Nephron (organoid): Measurements from ENCODE around the gene IFI44L.

Source experiments
- H3K27ac Mint-ChIP-seq, 3 experiments: 2 replicates each; pipeline ENCODE4 v1.8.0; 2020; ENCODE audit warnings: mixed read lengths in 3 of 3, mild to moderate bottlenecking in 2 of 3, moderate library complexity in 1 of 3
- H3K27me3 Mint-ChIP-seq: 2 replicates; pipeline ENCODE4 v1.8.0; 2021; ENCODE audit warnings: low read depth, mild to moderate bottlenecking, moderate library complexity, mixed read lengths
- H3K36me3 Mint-ChIP-seq: 2 replicates; pipeline ENCODE4 v1.8.0; 2020; ENCODE audit warnings: low read depth, mixed read lengths
- H3K4me1 Mint-ChIP-seq: 2 replicates; pipeline ENCODE4 v1.8.0; 2020; ENCODE audit warnings: mixed read lengths
- H3K4me3 Mint-ChIP-seq, 3 experiments: 2 replicates each; pipeline ENCODE4 v1.8.0; 2020; ENCODE audit warnings: mild to moderate bottlenecking in 3 of 3, mixed read lengths in 3 of 3, moderate library complexity in 2 of 3
- H3K9me3 Mint-ChIP-seq: 2 replicates; pipeline ENCODE4 v1.8.0; 2020; ENCODE audit warnings: mixed read lengths
- TF ChIP-seq, protein P1 (sequence below), 3 experiments: fragments of 200-600 bp; sonication (generic); IDR thresholded peaks; one replicate each; pipeline ENCODE4 v1.5.0; 2021; ENCODE audit warnings: antibody characterized with exemption in 3 of 3; ENCODE audit not compliant: unreplicated experiment in 3 of 3

The IFI44L gene

DNA sequence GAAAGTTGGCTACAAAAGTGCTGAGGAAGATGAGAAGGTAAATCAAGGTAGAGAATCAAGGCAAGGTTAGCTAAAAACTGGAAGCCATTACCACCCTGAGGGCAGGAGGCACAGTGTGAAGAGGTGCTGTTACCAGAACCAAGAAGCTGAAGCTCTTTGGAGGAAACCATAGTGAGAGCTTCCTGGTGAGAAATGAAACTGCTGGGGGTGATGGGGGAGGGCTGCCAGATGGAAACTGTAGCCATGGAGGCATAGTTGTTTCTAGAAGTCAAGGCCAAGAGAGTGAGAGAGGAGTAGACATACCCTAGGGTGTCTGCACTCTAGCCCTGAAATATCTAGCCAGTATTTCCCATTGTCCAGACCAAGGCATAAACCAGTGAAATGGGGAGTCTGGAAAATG lies 58.1 kb downstream of the IFI44L start:
- no peak overlapping the region for H3K27ac Mint-ChIP-seq
- H3K4me3 Mint-ChIP-seq, result no peak overlapping the region
- no peaks in the 10 kb centered on the region for H3K27me3 Mint-ChIP-seq
- no peaks in the 10 kb centered on the region for H3K4me1 Mint-ChIP-seq
- no peaks in the 10 kb centered on the region for H3K36me3 Mint-ChIP-seq
- no peaks in the 10 kb centered on the region for H3K9me3 Mint-ChIP-seq
- TF ChIP-seq, protein P1, sequence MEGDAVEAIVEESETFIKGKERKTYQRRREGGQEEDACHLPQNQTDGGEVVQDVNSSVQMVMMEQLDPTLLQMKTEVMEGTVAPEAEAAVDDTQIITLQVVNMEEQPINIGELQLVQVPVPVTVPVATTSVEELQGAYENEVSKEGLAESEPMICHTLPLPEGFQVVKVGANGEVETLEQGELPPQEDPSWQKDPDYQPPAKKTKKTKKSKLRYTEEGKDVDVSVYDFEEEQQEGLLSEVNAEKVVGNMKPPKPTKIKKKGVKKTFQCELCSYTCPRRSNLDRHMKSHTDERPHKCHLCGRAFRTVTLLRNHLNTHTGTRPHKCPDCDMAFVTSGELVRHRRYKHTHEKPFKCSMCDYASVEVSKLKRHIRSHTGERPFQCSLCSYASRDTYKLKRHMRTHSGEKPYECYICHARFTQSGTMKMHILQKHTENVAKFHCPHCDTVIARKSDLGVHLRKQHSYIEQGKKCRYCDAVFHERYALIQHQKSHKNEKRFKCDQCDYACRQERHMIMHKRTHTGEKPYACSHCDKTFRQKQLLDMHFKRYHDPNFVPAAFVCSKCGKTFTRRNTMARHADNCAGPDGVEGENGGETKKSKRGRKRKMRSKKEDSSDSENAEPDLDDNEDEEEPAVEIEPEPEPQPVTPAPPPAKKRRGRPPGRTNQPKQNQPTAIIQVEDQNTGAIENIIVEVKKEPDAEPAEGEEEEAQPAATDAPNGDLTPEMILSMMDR (IDR thresholded peaks at IDR 0.05; ENCODE audit: unreplicated experiment in 3 of 3), result no peak

DNA sequence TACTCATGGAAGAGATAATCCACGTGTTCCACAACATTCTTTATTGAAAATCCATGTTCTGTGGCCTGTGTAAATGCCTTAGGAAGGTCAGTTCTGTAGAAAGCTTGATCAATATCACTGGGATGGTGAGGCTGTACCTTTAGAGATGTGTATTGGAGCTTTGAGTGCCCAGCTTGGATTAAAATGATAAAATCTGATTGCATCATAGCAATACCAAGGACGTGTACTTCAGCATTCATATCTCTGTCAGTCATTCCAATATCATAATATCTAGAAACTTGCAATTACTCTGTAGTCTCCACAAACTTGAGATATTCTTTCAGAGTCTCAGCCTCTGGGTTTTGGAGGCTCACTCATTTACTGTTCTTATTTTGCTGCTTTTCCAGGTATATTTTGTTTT lies 61.0 kb downstream of the IFI44L start:
- Mint-ChIP-seq H3K4me3 (no peak overlapping the region), H3K9me3 (no peaks in the 10 kb centered on the region), H3K36me3 (no peaks in the 10 kb centered on the region), H3K27ac (no peak overlapping the region), H3K27me3 (no peaks in the 10 kb centered on the region), H3K4me1 (no peaks in the 10 kb centered on the region)
- TF ChIP-seq, protein P1 (IDR thresholded peaks at IDR 0.05; ENCODE audit: unreplicated experiment in 3 of 3), result no peak

DNA sequence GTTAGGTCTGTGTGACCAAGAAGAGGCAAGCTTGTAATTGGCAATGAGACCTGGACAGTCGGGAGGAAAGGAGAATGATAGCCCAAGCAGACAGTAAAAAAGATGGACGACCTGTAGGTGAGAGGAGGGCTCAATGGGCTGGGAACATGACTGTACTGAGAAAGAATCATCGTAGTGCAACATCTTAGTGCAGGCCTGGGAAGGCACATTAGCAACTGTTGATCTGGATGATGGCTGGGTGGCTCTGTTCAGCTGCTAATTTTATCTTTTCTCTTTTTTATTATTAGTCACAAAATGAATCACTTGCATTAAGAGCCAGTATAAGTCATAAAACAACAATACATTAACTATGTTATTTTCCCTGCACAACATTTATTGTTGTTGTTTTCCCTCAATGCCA lies 62.2 kb downstream of the IFI44L start:
- H3K36me3 Mint-ChIP-seq, result no peaks in the 10 kb centered on the region
- no peaks in the 10 kb centered on the region for H3K9me3 Mint-ChIP-seq

DNA sequence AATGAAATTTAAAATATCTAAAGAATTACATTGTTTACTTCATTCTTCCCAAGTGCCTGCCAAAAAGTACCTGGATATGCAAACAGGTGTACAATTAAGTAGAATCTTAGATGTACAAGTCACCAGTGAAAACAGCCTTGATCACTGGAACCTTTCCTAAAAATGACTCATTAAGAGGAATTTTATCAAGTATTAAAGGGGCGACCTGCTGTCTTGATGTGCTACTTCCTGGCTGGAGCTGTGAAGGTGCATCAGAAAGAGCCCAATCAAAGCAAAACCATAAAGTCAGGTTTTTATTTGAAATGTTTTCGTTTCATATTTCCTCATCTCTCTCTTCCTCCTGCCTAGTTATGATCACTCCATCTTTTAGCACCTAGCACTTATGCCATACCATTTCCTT lies 62.8 kb downstream of the IFI44L start:
- Mint-ChIP-seq H3K27me3 (no peaks in the 10 kb centered on the region), H3K36me3 (no peaks in the 10 kb centered on the region), H3K9me3 (no peaks in the 10 kb centered on the region), H3K27ac (no peak overlapping the region), H3K4me3 (no peak overlapping the region), H3K4me1 (no peaks in the 10 kb centered on the region)
- TF ChIP-seq, protein P1 (IDR thresholded peaks at IDR 0.05; ENCODE audit: unreplicated experiment in 3 of 3), result no peak

More for the DNA sequence above, 62.2 kb downstream of the IFI44L start:
- Mint-ChIP-seq H3K27me3 (no peaks in the 10 kb centered on the region), H3K4me1 (no peaks in the 10 kb centered on the region), H3K4me3 (no peak overlapping the region), H3K27ac (no peak overlapping the region)
- TF ChIP-seq, protein P1 (IDR thresholded peaks at IDR 0.05; ENCODE audit: unreplicated experiment in 3 of 3), result no peak

DNA sequence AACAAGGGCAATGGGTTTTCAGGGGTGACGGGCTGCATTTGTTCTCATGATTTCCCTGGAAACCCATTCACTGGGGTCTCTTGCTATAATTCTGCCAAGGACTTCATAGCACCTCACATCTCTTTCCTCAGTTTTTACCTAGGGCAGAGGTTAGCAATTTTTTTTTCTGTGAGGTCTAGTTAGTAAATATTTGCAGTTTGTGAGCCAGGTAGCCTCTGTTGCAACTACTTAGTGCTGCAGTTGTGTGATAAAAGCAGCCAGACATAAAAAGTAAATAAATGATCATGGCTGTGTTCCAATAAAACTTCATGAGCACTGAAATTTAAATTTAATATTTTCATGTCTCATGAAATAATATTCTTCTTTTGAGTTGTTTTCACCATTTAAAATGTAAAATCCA lies 67.1 kb downstream of the IFI44L start:
- Mint-ChIP-seq H3K4me1 (no peaks in the 10 kb centered on the region), H3K9me3 (no peaks in the 10 kb centered on the region), H3K36me3 (no peaks in the 10 kb centered on the region), H3K27ac (no peak overlapping the region), H3K27me3 (no peaks in the 10 kb centered on the region), H3K4me3 (no peak overlapping the region)
- TF ChIP-seq, protein P1 (IDR thresholded peaks at IDR 0.05; ENCODE audit: unreplicated experiment in 3 of 3), result no peak

DNA sequence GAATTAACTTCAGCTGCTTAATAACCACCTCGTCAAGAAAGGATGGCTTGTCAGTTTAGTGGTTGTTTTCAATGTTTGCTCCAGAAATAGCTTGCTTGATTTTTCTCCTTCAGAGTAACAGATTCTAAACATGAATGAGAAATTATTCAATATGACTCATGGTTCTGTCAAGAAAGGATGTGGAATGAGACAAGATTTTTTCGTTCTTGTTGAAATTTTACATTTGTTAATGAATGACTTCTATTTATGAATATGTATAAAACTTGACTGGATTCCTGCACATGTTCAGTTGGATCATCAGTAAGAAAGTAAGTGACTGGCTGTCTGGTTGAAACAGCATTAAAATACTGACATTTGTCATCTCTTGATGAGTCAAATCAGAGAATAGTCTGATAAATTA lies 67.7 kb downstream of the IFI44L start:
- no peaks in the 10 kb centered on the region for H3K27me3 Mint-ChIP-seq
- no peak overlapping the region for H3K27ac Mint-ChIP-seq
- no peak overlapping the region for H3K4me3 Mint-ChIP-seq
- TF ChIP-seq, protein P1 (IDR thresholded peaks at IDR 0.05; ENCODE audit: unreplicated experiment in 3 of 3), result no peak
- H3K36me3 Mint-ChIP-seq, result no peaks in the 10 kb centered on the region
- no peaks in the 10 kb centered on the region for H3K4me1 Mint-ChIP-seq
- no peaks in the 10 kb centered on the region for H3K9me3 Mint-ChIP-seq
